ENCODE data around the gene PDCD7. TPM values are rescaled to one million over a fixed set of nuclear protein-coding genes. Genes with fewer than 3 reads are reported as not detected.

Gene PDCD7
- total RNA-seq, 1 experiment from 2014 or later, result 19.7 TPM

GRCh38 chr15:65101891-65102708 is 31.5 kb downstream of the PDCD7 start:
- in situ Hi-C loops (cut with HindIII; ENCODE audit: low pct_unique_long_range_greater_than_20kb, low sequenced_read_pairs) (no loop called here), intact Hi-C loops (cut with micrococcal nuclease; ENCODE audit: unreplicated experiment) (no loop called here)
- no TSS peak for BruUV-seq (replicated peaks)
- TF ChIP-seq TCF7L2 (IDR thresholded peaks at IDR 0.05; ENCODE audit: low read depth, low read length) (no peak), POLR2AphosphoS5 (IDR thresholded peaks at IDR 0.05; ENCODE audit: low read depth, low read length) (no peak), REST (IDR thresholded peaks at IDR 0.05; ENCODE audit: insufficient read depth in 1 of 2, low read depth in 2 of 2, low read length in 1 of 2) (no peak), SIN3A (IDR thresholded peaks at IDR 0.05; ENCODE audit: borderline replicate concordance, insufficient read depth, low read depth, low read length) (no peak), CTCF (IDR thresholded peaks at IDR 0.05) (no peak; the same call in 1 of the 2 replicates)
- Histone ChIP-seq H3K27me3 (ENCODE audit: control insufficient read depth, insufficient read depth, low read length) (no peaks in the 10 kb centered on the region), H3K36me3 (ENCODE audit: control insufficient read depth, insufficient read depth, low read length) (no peaks in the 10 kb centered on the region), H3K4me3 (ENCODE audit: low read depth in 2 of 2, low read length in 2 of 2) (no peak overlapping the region), H3K9me3 (ENCODE audit: control insufficient read depth, insufficient read depth, low read depth, low read length) (no peaks in the 10 kb centered on the region), H3K27ac (ENCODE audit: low read length) (no peak overlapping the region), H3K4me1 (ENCODE audit: control insufficient read depth, insufficient read depth, low read length) (no peaks in the 10 kb centered on the region)
- ATAC-seq (peak; percentile 20; the same call in 1 of the 2 replicates), DNase-seq (ENCODE audit: low read depth, low spot score) (no peak)
- ChIA-PET CTCF (no interaction called here), POLR2A (interaction anchor here (0.5 kb wide), 1 partner anchor 190 kb away, joined by 7 read pairs; no protein-coding TSS in a partner anchor)

- ATAC-seq (peak; percentile 62; the same call in 1 of the 2 replicates), DNase-seq (ENCODE audit: low read depth, low spot score) (peak; percentile 13)
- no peaks in the 10 kb centered on the region for H3K9me3 ChIP-seq (ENCODE audit: control insufficient read depth, insufficient read depth, low read depth, low read length)
- H3K4me3 ChIP-seq (ENCODE audit: low read depth in 2 of 2, low read length in 2 of 2), result no peak overlapping the region
- H3K27ac ChIP-seq (ENCODE audit: low read length), result no peak overlapping the region
- POLR2A ChIA-PET, result interaction anchor here (0.5 kb wide), 1 partner anchor 190 kb away, joined by 7 read pairs; no protein-coding TSS in a partner anchor
- intact Hi-C loops (cut with micrococcal nuclease; ENCODE audit: unreplicated experiment) (no loop called here), in situ Hi-C loops (cut with HindIII; ENCODE audit: low pct_unique_long_range_greater_than_20kb, low sequenced_read_pairs) (no loop called here)
- CTCF ChIA-PET, result interaction anchor here (0.5 kb wide), 1 partner anchor 67 kb away, joined by 8 read pairs; no protein-coding TSS in a partner anchor
- BruUV-seq (replicated peaks), result no TSS peak
- no peaks in the 10 kb centered on the region for H3K27me3 ChIP-seq (ENCODE audit: control insufficient read depth, insufficient read depth, low read length)
- H3K36me3 ChIP-seq (ENCODE audit: control insufficient read depth, insufficient read depth, low read length), result no peaks in the 10 kb centered on the region
- TF ChIP-seq CTCF (IDR thresholded peaks at IDR 0.05) (peak; percentile 86), SIN3A (IDR thresholded peaks at IDR 0.05; ENCODE audit: borderline replicate concordance, insufficient read depth, low read depth, low read length) (no peak)
- H3K4me1 ChIP-seq (ENCODE audit: control insufficient read depth, insufficient read depth, low read length), result no peaks in the 10 kb centered on the region
Measured at GRCh38 chr15:65101411-65101890, 32.2 kb downstream of the PDCD7 start.

Measured in Panc1 (cell line).